GM12892 (cell line): ENCODE data around the gene FURIN.
"Not testable (repeated sequence)": the region's sequence is repeated elsewhere in the genome, so short reads cannot be mapped to it uniquely, and the experiment has no call there.

Experiments
- POLR2A ChIP-seq: IDR thresholded peaks from 2 replicates; pipeline ENCODE4 v1.6.1; 2011; ENCODE audit warnings: low read depth, low read length, control low read depth
- TAF1 ChIP-seq: IDR thresholded peaks from 2 replicates; pipeline ENCODE4 v1.6.1; 2011; ENCODE audit warnings: low read depth, mild to moderate bottlenecking, control low read depth, low read length, borderline replicate concordance

GRCh38 chr15:90826206-90826885 lies 42.0 kb upstream of the FURIN start:
- not testable (repeated sequence) for TF ChIP-seq POLR2A, TAF1
